GM12874 (cell line): Measurements from ENCODE around the gene USP36.

Experiments
- CTCF ChIP-seq: IDR thresholded peaks from 2 replicates; pipeline ENCODE4 v1.5.1; 2011; ENCODE audit warnings: low read depth, mild to moderate bottlenecking, control low read depth, low read length, moderate library complexity; ENCODE audit not compliant: insufficient read depth

The USP36 gene

GRCh38 chr17:78783711-78784324, 56.8 kb downstream of the USP36 start:
- no peak for TF ChIP-seq CTCF

- no peak for TF ChIP-seq CTCF
Measured at GRCh38 chr17:78781893-78782304, 58.7 kb downstream of the USP36 start, which contains the start of gene CYTH1. TSS of gene CYTH1 (minus strand) at chr17:78782273. CDS start at chr17:78782223, 50 bp downstream.

- TF ChIP-seq CTCF, result no peak
Measured at GRCh38 chr17:78781104-78781892, 59.3 kb downstream of the USP36 start.

- TF ChIP-seq CTCF, result no peak
Measured at GRCh38 chr17:78780335-78780734, 60.3 kb downstream of the USP36 start.

GRCh38 chr17:78779850-78780249, 60.8 kb downstream of the USP36 start:
- no peak for TF ChIP-seq CTCF

- no peak for TF ChIP-seq CTCF
Measured at GRCh38 chr17:78777881-78778280, 62.7 kb downstream of the USP36 start.

GRCh38 chr17:78774956-78775571, 65.5 kb downstream of the USP36 start:
- no peak for TF ChIP-seq CTCF
